Measurements from ENCODE around the gene BRD4. TPM values are rescaled to one million over a fixed set of nuclear protein-coding genes. Genes with fewer than 3 reads are reported as not detected.

Gene BRD4
- total and polyA plus RNA-seq, 2 of the 13 experiments (the other 11 are each of a cell fraction or from before 2014, with no cell fraction given), result 10.5 to 11.4 TPM

- Histone ChIP-seq H3K4me3 (replicated peaks in 1 of 3; ENCODE audit: insufficient read depth in 1 of 3, low read depth in 2 of 3, low read length in 3 of 3) (no peak overlapping the region), H3K4me2 (ENCODE audit: low read depth, low read length) (no peak overlapping the region), H3K36me3 (replicated peaks in 1 of 2; ENCODE audit: control insufficient read depth in 1 of 2, insufficient read depth in 2 of 2, low read length in 2 of 2) (peaks cover 39 to 88% of the 10 kb centered on the region in 2 experiments), H3K27ac (ENCODE audit: extremely low read length, insufficient read depth, low read length) (peak overlapping the region; percentile 38), H3K79me2 (ENCODE audit: insufficient read depth, low read length) (no peaks in the 10 kb centered on the region), H2AFZ (ENCODE audit: low read length) (no peak overlapping the region), H3K4me1 (ENCODE audit: insufficient read depth, low read length) (peaks cover 40% of the 10 kb centered on the region), H3K9ac (ENCODE audit: insufficient read depth, low read depth, low read length) (no peak overlapping the region), H3K9me3 (ENCODE audit: low read length) (no peaks in the 10 kb centered on the region), H4K20me1 (ENCODE audit: insufficient read depth, low read length) (peaks cover 49% of the 10 kb centered on the region; the same call in 1 of the 2 replicates), H3K27me3 (ENCODE audit: control insufficient read depth in 1 of 2, insufficient read depth in 2 of 2, low read length in 2 of 2) (no peaks in the 10 kb centered on the region)
- intact Hi-C loops (cut with micrococcal nuclease; ENCODE audit: unreplicated experiment), result loop anchor here (5.0 kb wide), 1 partner anchor 72 kb away; no protein-coding TSS in a partner anchor
- no peak for DNase-seq (ENCODE audit: low spot score)
- in situ Hi-C loops (cut with HindIII; ENCODE audit: extremely low pct_ligation_motif_present, low pct_unique_long_range_greater_than_20kb), result no loop called here
- CTCF ChIA-PET (ENCODE audit: low intra/inter-chr PET ratio, low total read pairs), result no interaction called here
- WGBS (ENCODE audit: low lambda C conversion rate), result 78% methylated on average over 19 of the region's 19 CpGs
- peak; percentile 39 for FAIRE-seq
- POLR2A ChIA-PET, result interaction anchor here (0.6 to 1.4 kb wide), 2 partner anchors 23 to 68 kb away, joined by 3 to 4 read pairs; no protein-coding TSS in a partner anchor
- BruUV-seq (replicated peaks), result no TSS peak
- ATAC-seq, result peak; percentile 16
- no peak for TF ChIP-seq E2F5 (CRISPR knock-in tag; conservative IDR thresholded peaks at IDR 0.05)
- TF ChIP-seq NFRKB (IDR thresholded peaks at IDR 0.05), result no peak
- no peak for TF ChIP-seq ZEB1 (IDR thresholded peaks at IDR 0.05; ENCODE audit: insufficient replicate concordance, low read depth)
- no peak for TF ChIP-seq ZSCAN25 (CRISPR knock-in tag; IDR thresholded peaks at IDR 0.05)
- no peak for TF ChIP-seq RFX3 (CRISPR knock-in tag; IDR thresholded peaks at IDR 0.05)
- TF ChIP-seq FOSL2 (CRISPR knock-in tag; IDR thresholded peaks at IDR 0.05), result 0 out of 2 replicates have a peak, but pooled peaks have one; percentile 37
- TF ChIP-seq NBN (conservative IDR thresholded peaks at IDR 0.05), result no peak
- no peak for TF ChIP-seq ZIK1 (CRISPR knock-in tag; IDR thresholded peaks at IDR 0.05; ENCODE audit: borderline replicate concordance, low read depth)
- no peak for TF ChIP-seq SIN3A (IDR thresholded peaks at IDR 0.05; ENCODE audit: borderline replicate concordance, low read depth, low read length)
- TF ChIP-seq ZNF281 (CRISPR knock-in tag; IDR thresholded peaks at IDR 0.05; ENCODE audit: borderline replicate concordance), result no peak
- TF ChIP-seq ZNF460 (CRISPR knock-in tag; IDR thresholded peaks at IDR 0.05; ENCODE audit: borderline replicate concordance), result no peak
- peak; percentile 63 for TF ChIP-seq HNF4A (CRISPR knock-in tag; IDR thresholded peaks at IDR 0.05)
- no peak for TF ChIP-seq ZNF24 (IDR thresholded peaks at IDR 0.05)
- no peak for TF ChIP-seq ZNF34 (CRISPR knock-in tag; IDR thresholded peaks at IDR 0.05; ENCODE audit: borderline replicate concordance)
- peak; percentile 25; the same call in 1 of the 2 replicates for TF ChIP-seq ZNF331 (CRISPR knock-in tag; IDR thresholded peaks at IDR 0.05)
- TF ChIP-seq XRCC5 (optimal IDR thresholded peaks at IDR 0.05; ENCODE audit: low read length), result peak; percentile 16
- TF ChIP-seq SALL1 (CRISPR knock-in tag; IDR thresholded peaks at IDR 0.05), result no peak
- no peak for TF ChIP-seq ERF (CRISPR knock-in tag; IDR thresholded peaks at IDR 0.05)
Observed at GRCh38 chr19:15248648-15249527, 83.5 kb downstream of the BRD4 start.
